Activated T-cell treated with anti-CD3 and anti-CD28 coated beads, Interleukin-2, amount 50 U/mL, for 72 hours (primary cell): ENCODE results near the gene MYOF. TPM values are rescaled to one million over a fixed set of nuclear protein-coding genes. Genes with fewer than 3 reads are reported as not detected.
"Not testable (repeated sequence)": the region's sequence is repeated elsewhere in the genome, so short reads cannot be mapped to it uniquely, and the experiment has no call there.

ENCODE experiments used
- ATAC-seq, 2 donors: fragments of 150-1000 bp; cut with Tn5 transposase; replicated peaks in 1 of 2; 2 replicates each; pipeline ENCODE4 v1.10.0; 2021; ENCODE audit warnings: moderate library complexity in 2 of 2, mild to moderate bottlenecking in 1 of 2
- DNase-seq, 2 donors: peaks; one replicate each; pipeline ENCODE4 v3.0.0; 2021 to 2022; ENCODE audit warnings: mixed read lengths in 1 of 2
- H3K27ac Mint-ChIP-seq: one replicate; pipeline ENCODE4 v1.8.0; 2022; ENCODE audit warnings: mild to moderate bottlenecking, moderate library complexity, mixed read lengths
- H3K27me3 Mint-ChIP-seq: one replicate; pipeline ENCODE4 v1.8.0; 2022; ENCODE audit warnings: low read depth, mixed read lengths
- H3K36me3 Mint-ChIP-seq, 2 donors: one replicate each; pipeline ENCODE4 v1.8.0; 2022; ENCODE audit warnings: mixed read lengths in 2 of 2, mild to moderate bottlenecking in 1 of 2; ENCODE audit not compliant: insufficient read depth in 2 of 2
- H3K4me1 Mint-ChIP-seq: one replicate; pipeline ENCODE4 v1.8.0; 2022; ENCODE audit warnings: low read depth, mixed read lengths
- H3K4me3 Mint-ChIP-seq, 2 donors: one replicate each; pipeline ENCODE4 v1.8.0; 2022; ENCODE audit warnings: mild to moderate bottlenecking in 2 of 2, mixed read lengths in 2 of 2, moderate library complexity in 2 of 2
- H3K9me3 Mint-ChIP-seq, 2 donors: one replicate each; pipeline ENCODE4 v1.8.0; 2022; ENCODE audit warnings: mixed read lengths in 2 of 2
- total RNA-seq, 2 donors: library from RNA; stranded (reverse); gene quantifications; one replicate each; pipeline ENCODE4 v1.2.3, GENCODE V29; 2022

MYOF gene
- total RNA-seq, 2 donors from 2014 or later, result 32.3 to 32.4 TPM

DNA sequence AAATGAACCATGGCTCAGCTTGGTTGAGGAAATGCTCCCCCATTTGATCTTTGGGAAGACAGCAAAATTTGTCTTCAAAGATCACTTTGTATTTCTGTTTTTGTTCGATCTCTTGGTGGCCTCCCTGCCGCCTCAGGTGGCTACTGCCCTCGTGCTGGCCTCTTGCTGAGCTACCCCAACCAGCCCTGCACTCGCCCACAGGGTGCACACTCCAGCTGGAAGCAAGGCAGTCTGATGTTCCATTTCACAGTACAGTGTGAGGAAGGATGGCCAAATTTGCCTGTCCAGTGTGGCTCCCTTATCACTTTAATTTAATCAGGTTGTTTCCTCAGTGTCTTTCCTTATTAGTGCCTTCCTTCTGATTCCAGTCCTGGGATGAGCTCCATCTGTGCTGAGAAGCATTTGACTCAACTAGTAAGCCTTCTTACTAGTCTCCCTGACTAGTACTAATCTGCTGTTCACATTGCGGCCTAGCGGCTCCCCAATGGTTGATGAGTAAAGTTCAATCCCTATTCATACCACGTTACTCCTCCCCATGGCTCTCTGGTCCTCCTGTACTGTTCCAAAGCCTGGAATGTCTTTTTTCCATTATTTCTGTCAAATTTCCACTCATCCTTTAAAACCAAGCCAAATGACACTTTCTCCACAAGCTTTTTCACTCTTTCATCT lies 8.2 kb downstream of the MYOF start:
- peaks cover 0 to 2% of the 10 kb centered on the region in 2 donors for H3K9me3 Mint-ChIP-seq
- H3K36me3 Mint-ChIP-seq, result peaks cover 0 to 6% of the 10 kb centered on the region in 2 donors
- peaks cover 38% of the 10 kb centered on the region for H3K4me1 Mint-ChIP-seq
- ATAC-seq (no peak), DNase-seq (no peak)
- no peak overlapping the region for H3K27ac Mint-ChIP-seq
- no peaks in the 10 kb centered on the region for H3K27me3 Mint-ChIP-seq
- no peak overlapping the region for H3K4me3 Mint-ChIP-seq

DNA sequence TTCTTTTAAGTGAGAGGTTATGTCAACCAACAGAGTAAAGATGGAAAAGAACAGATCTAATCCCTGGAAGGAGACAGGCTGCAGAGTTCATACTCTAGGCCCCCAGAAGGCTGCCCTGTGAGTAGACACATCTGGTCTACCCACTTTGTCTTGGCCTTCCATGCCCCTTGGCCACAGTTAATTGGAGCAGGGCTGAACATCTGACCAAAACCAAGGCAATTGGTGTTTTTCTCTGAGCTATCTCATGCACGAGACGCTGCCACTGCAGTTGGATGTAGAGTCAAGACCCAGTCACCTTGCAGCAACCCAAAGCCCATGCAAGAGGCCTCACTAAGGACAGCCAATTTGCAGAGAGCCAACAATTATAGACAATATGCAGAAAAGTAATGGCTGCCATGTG lies 9.0 kb downstream of the MYOF start:
- no peak overlapping the region for H3K4me3 Mint-ChIP-seq
- DNase-seq (no peak), ATAC-seq (no peak)
- peaks cover 39% of the 10 kb centered on the region for H3K4me1 Mint-ChIP-seq
- no peaks in the 10 kb centered on the region for H3K27me3 Mint-ChIP-seq
- peaks cover 0 to 2% of the 10 kb centered on the region in 2 donors for H3K9me3 Mint-ChIP-seq
- no peak overlapping the region for H3K27ac Mint-ChIP-seq
- H3K36me3 Mint-ChIP-seq, result peaks cover 0 to 6% of the 10 kb centered on the region in 2 donors

DNA sequence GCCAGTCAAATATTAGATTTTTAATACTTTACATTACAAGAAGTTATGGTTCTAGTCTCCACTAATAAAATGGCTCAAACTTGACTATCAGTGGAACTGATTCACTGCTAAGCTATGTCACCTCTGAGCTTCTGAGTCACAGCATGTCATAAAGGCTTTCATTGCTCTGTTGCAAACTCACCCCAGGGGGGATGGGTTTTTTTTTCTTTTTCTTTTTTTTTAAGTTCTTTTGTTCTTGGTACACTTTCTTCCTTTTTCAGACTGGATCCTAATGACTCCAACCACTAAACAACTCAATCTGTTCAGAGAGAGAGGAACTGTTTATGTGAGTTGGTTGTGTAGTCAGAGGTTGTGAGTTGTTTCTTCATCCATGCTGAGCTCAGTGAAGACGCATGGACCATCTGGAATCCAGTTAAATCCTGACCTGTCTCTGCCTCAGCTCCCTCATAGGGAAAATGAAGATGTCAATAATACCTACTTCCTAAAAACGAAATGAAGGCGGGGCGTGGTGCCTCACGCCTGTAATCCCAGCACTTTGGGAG lies 11.0 kb downstream of the MYOF start:
- Mint-ChIP-seq H3K36me3 (peaks cover 0 to 6% of the 10 kb centered on the region in 2 donors), H3K4me3 (no peak overlapping the region), H3K27me3 (no peaks in the 10 kb centered on the region), H3K9me3 (peaks cover 0 to 2% of the 10 kb centered on the region in 2 donors), H3K4me1 (peaks cover 40% of the 10 kb centered on the region), H3K27ac (no peak overlapping the region)
- ATAC-seq (peak; percentile 86 to 88), DNase-seq (no peak)

DNA sequence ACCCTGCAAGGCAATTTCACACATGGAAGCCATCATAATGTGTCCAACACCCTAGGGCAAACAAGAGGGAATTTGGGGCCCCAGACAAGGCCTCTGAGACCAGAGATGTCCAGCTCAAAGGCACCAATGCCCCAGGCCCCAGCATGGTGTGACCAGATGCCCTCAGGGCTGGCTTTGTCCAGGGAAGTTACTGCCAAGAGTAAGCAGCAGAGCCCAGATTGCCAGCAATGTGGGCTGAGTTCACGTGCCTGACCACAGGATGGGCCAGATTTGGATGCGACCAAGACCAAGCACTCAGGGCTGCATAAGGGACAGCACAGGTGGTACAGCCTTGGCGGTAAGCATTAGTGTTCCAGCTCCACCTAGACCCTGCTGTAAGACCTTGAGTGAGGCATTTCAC lies 12.7 kb downstream of the MYOF start:
- Mint-ChIP-seq H3K27ac (no peak overlapping the region), H3K9me3 (peaks cover 0 to 2% of the 10 kb centered on the region in 2 donors), H3K27me3 (no peaks in the 10 kb centered on the region), H3K4me1 (peaks cover 39% of the 10 kb centered on the region), H3K36me3 (peaks cover 0 to 6% of the 10 kb centered on the region in 2 donors), H3K4me3 (no peak overlapping the region)
- ATAC-seq (no peak), DNase-seq (no peak)

DNA sequence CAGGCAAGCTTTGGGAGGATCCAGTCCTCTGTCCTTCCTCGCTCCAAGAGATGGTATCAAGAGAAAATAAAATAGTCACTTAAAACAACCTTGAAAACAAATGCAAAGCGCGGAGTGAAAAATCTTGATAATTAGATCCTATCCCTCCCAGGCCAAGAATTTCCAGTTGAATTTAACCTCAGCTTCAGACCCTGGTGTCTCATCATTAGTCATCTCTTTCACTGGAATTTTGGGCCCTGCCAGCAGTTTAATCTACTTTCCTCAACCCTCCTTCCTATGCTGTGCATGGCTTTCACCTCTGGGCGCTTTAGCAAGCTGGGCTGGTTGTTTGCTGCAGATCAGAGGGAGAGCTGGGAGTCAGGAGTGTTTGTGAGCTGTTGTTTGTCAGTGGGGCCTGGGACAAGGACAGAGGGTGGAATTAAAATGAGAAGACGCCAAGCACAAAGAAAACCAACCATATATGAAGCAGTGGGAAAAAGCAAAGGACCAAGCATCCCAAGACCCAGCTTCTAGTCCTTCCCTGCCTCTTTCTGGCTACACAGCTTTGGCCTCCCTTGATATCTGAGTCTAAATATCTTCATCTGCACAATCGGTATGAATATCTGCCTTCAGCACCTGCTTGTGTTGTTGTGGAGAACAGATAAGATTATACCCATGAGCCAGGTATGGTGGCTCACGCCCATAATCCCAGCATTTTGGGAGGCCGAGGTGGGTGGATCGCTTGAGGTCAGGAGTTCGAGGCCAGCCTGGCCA lies 13.5 kb downstream of the MYOF start:
- ATAC-seq, result no peak
- no peaks in the 10 kb centered on the region for H3K27me3 Mint-ChIP-seq
- peaks cover 0 to 6% of the 10 kb centered on the region in 2 donors for H3K36me3 Mint-ChIP-seq
- peaks cover 0 to 2% of the 10 kb centered on the region in 2 donors for H3K9me3 Mint-ChIP-seq
- H3K4me1 Mint-ChIP-seq, result peaks cover 32% of the 10 kb centered on the region
- H3K4me3 Mint-ChIP-seq, result no peak overlapping the region
- no peak for DNase-seq
- H3K27ac Mint-ChIP-seq, result no peak overlapping the region

DNA sequence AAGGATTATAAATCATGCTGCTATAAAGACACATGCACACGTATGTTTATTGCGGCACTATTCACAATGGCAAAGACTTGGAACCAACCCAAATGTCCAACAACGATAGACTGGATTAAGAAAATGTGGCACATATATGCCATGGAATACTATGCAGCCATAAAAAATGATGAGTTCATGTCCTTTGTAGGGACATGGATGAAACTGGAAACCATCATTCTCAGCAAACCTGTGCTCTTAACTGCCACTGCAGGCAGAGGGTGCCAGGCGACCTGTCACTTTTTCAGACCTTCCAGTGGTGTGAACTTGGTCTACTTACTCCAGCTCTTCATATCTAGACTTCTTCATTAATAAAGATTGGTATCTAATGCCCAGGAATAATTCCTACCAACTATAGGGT lies 14.5 kb downstream of the MYOF start:
- not testable (repeated sequence) for DNase-seq, H3K9me3 Mint-ChIP-seq, H3K4me3 Mint-ChIP-seq, ATAC-seq, H3K27ac Mint-ChIP-seq, H3K27me3 Mint-ChIP-seq, H3K36me3 Mint-ChIP-seq
- peaks cover 38% of the 10 kb centered on the region for H3K4me1 Mint-ChIP-seq

DNA sequence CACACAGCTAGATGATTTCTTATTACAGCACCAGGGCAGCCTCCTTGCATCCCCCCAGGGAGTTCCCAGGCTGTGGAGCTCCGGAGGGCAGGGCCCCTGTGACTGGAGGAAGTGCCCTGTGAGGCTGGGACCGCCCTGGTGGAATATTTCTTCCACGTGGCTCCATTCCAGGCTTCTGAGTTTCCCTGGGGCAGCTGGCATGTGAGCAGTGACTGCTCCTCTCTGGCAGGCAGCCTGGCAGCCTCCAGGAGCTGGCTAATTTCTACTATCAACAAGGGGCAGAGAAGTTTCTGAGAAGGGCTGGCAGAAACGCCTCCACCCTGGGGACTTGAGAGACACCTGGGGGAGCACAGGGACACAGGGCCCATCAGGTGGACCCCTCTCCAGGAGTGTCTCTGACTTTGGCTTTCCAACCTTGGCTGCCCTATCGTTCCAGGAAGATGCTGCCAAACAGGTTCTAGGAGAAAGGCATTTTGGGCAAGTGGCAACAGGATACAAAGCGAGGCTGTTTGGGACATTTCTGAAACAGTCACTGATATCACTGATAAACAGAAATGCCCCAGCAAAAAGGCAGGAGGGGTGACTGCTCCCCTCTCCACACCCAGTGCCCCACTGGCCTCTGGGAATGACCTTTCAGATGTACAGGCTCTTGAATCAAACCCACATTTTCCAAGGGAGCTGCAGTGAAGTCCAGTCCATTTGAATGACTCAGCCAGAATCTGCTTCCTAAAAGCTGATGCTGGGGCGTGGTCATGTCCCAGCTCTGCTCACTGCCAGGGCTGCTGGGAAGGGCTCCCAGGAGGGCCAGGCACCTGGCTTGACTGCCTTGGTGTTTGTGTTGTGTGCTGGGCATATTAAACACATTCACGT lies 16.1 kb downstream of the MYOF start:
- DNase-seq (no peak), ATAC-seq (no peak)
- Mint-ChIP-seq H3K36me3 (peaks cover 0 to 2% of the 10 kb centered on the region in 2 donors), H3K9me3 (no peaks in the 10 kb centered on the region), H3K27me3 (no peaks in the 10 kb centered on the region), H3K27ac (no peak overlapping the region), H3K4me3 (no peak overlapping the region), H3K4me1 (peaks cover 40% of the 10 kb centered on the region)

DNA sequence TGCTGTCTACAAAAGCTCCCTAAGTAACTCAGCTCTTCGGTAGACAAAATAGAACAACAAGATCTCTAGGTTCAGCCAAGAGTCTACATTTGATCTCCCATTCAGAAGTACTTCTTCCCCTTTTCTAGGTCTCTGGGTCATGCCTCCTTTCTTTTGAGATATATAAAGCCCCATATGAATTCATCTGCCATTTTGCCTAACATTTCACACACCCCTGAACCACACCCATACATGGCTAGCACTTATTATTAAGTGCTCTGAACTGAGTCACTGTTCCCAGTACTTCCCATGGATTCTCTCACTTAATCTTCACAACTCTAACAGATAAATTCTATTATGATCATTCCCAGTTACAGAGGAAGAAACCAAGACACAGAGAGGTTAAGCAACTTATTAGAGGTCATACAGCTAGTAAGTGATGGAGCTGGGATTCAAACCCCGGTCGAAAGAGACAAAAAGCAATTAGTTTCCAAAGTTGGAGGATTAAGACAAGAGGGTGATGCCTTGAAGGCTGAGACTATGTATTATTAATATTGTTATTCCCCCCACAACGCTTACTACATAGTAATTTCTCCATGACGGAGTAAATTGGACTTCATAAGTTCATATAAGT lies 17.3 kb downstream of the MYOF start:
- Mint-ChIP-seq H3K36me3 (peaks cover 2 to 9% of the 10 kb centered on the region in 2 donors), H3K27me3 (no peaks in the 10 kb centered on the region), H3K4me1 (peaks cover 34% of the 10 kb centered on the region), H3K9me3 (no peaks in the 10 kb centered on the region), H3K27ac (peak overlapping the region; percentile 31), H3K4me3 (no peak overlapping the region)
- ATAC-seq (no peak), DNase-seq (no peak)

DNA sequence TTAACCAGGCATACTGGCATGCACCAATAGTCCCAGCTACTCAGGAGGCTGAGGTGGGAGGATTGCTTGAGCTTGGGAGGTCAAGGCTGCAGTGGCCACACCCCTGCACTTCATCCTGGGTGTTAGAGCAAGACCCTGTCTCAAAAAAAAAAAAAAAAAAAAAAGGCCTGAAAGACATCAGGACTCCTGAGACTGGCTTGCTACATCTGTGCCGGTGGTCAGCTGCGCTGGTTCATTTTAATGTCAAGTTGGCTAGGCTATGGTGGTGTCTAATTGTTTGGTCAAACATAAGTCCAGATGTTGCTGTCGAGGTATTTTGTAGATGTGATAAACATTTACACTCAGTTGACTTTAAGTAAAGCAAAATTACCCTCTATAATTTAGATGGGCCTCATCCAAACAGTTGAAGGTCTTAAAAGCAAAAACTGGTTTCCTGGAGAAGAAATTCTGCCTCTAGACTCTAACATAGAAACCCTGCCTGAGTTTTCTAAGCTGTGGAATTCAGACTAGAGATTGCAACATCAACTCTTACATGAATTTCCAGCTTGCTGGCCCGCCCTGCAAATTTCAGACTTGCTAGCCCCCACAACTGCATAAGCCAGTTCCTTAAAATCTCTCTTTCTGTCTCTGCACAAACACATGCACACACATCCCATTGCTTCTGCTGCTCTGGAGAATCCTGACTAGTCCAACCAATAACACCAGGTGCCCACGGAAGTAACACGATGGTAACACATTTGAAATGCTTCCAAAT lies 18.2 kb downstream of the MYOF start:
- Mint-ChIP-seq H3K36me3 (peaks cover 3 to 10% of the 10 kb centered on the region in 2 donors), H3K9me3 (no peaks in the 10 kb centered on the region), H3K27me3 (no peaks in the 10 kb centered on the region), H3K4me3 (no peak overlapping the region), H3K4me1 (peaks cover 32% of the 10 kb centered on the region), H3K27ac (peak overlapping the region; percentile 54)
- ATAC-seq (no peak), DNase-seq (no peak)

DNA sequence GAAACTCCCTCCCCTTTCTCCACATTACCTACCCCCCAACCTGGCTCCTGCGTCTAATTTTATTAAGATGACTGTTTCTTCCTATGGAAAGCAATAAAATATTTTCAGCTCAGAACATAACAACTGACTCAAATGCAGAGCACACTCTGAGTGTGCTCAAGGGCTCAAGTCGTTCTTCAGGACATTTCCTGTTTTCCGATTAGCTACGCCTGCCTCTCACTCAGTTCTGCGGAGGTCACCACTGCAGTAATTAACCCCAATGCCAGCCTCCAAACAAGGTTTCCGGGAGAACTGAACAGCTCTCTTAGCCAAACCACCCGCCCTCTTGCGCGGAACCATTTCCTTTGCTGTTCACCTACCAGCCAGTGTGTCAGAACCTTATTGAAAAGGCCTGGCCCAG lies 19.3 kb downstream of the MYOF start:
- ATAC-seq, result peak; percentile 81 to 88
- Mint-ChIP-seq H3K9me3 (no peaks in the 10 kb centered on the region), H3K4me1 (peaks cover 26% of the 10 kb centered on the region), H3K27me3 (no peaks in the 10 kb centered on the region), H3K4me3 (peak overlapping the region; percentile 49 to 76), H3K27ac (peak overlapping the region; percentile 75), H3K36me3 (peaks cover 6 to 12% of the 10 kb centered on the region in 2 donors)
- DNase-seq, result peak; percentile 52 to 56

DNA sequence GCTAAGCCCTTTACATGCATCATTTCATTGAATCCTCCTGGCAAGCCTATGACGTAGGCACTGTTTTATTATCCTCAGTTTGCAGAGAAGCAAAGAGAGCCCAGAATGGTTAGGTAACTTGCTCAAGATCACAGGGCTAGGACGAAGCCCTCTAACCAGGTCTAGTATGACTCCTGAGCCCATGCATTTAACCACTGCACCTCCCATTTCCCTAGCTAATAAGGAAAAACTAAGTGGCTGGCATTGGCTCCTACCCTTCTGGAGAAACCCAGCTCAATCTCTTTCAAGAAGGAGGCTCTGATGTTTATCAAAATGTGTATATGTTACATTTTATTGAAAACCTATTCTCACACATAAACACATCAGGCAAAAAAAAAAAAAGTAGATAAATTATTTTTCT lies 19.8 kb downstream of the MYOF start:
- peaks cover 6 to 12% of the 10 kb centered on the region in 2 donors for H3K36me3 Mint-ChIP-seq
- H3K9me3 Mint-ChIP-seq, result no peaks in the 10 kb centered on the region
- no peaks in the 10 kb centered on the region for H3K27me3 Mint-ChIP-seq
- no peak for ATAC-seq
- H3K4me1 Mint-ChIP-seq, result peaks cover 26% of the 10 kb centered on the region
- peak overlapping the region; percentile 75 for H3K27ac Mint-ChIP-seq
- DNase-seq, result no peak
- H3K4me3 Mint-ChIP-seq, result no peak overlapping the region

DNA sequence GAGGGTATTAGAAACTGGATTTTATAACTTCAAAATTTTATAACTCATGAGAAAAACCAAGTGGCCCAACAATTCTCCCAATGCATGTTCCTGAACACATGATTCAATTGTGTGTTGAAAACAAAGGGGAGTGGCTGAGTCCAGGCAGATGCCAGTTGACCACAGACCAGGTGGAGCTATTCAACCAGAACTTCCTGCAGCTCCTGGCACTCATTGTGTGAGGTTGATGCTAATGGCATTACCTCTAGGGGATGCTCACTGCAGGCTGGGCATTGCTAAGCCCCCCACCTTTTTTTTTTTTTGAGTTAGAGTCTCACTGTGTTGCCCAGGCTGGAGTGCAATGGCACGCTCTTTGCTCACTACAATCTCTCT lies 20.3 kb downstream of the MYOF start:
- no peak overlapping the region for H3K27ac Mint-ChIP-seq
- peaks cover 26% of the 10 kb centered on the region for H3K4me1 Mint-ChIP-seq
- peaks cover 6 to 12% of the 10 kb centered on the region in 2 donors for H3K36me3 Mint-ChIP-seq
- H3K4me3 Mint-ChIP-seq, result no peak overlapping the region
- no peaks in the 10 kb centered on the region for H3K27me3 Mint-ChIP-seq
- H3K9me3 Mint-ChIP-seq, result no peaks in the 10 kb centered on the region
- no peak for DNase-seq
- ATAC-seq, result no peak
